Measurements from ENCODE around the gene ZNF618.

The ZNF618 gene

GRCh38 chr9:113885183-113886025, 9.3 kb downstream of the ZNF618 start:
- TF ChIP-seq, protein P1, sequence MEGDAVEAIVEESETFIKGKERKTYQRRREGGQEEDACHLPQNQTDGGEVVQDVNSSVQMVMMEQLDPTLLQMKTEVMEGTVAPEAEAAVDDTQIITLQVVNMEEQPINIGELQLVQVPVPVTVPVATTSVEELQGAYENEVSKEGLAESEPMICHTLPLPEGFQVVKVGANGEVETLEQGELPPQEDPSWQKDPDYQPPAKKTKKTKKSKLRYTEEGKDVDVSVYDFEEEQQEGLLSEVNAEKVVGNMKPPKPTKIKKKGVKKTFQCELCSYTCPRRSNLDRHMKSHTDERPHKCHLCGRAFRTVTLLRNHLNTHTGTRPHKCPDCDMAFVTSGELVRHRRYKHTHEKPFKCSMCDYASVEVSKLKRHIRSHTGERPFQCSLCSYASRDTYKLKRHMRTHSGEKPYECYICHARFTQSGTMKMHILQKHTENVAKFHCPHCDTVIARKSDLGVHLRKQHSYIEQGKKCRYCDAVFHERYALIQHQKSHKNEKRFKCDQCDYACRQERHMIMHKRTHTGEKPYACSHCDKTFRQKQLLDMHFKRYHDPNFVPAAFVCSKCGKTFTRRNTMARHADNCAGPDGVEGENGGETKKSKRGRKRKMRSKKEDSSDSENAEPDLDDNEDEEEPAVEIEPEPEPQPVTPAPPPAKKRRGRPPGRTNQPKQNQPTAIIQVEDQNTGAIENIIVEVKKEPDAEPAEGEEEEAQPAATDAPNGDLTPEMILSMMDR (IDR thresholded peaks at IDR 0.05; ENCODE audit: low read depth, low read length, missing control alignments) = no peak
- no peak for DNase-seq
- no peak overlapping the region for H3K27ac ChIP-seq
- H3K4me3 ChIP-seq (ENCODE audit: low read depth, low read length) = no peak overlapping the region
- in situ Hi-C loops (cut with HindIII; ENCODE audit: low pct_ligation_motif_present, low sequenced_read_pairs) = no loop called here
- no peaks in the 10 kb centered on the region for H3K27me3 ChIP-seq (replicated peaks)
- H3K36me3 ChIP-seq (replicated peaks) = no peaks in the 10 kb centered on the region

- H3K27me3 ChIP-seq (replicated peaks) = no peaks in the 10 kb centered on the region
- TF ChIP-seq, protein P1 (IDR thresholded peaks at IDR 0.05; ENCODE audit: low read depth, low read length, missing control alignments) = no peak
- in situ Hi-C loops (cut with HindIII; ENCODE audit: low pct_ligation_motif_present, low sequenced_read_pairs) = no loop called here
- H3K27ac ChIP-seq = no peak overlapping the region
- H3K4me3 ChIP-seq (ENCODE audit: low read depth, low read length) = no peak overlapping the region
- peaks cover 2% of the 10 kb centered on the region for H3K36me3 ChIP-seq (replicated peaks)
- no peak for DNase-seq
Measured at GRCh38 chr9:113886026-113886369, 9.9 kb downstream of the ZNF618 start.

- Histone ChIP-seq H3K4me3 (ENCODE audit: low read depth, low read length) (no peak overlapping the region), H3K36me3 (replicated peaks) (peaks cover 2% of the 10 kb centered on the region), H3K27ac (no peak overlapping the region), H3K27me3 (replicated peaks) (no peaks in the 10 kb centered on the region)
- no peak for DNase-seq
- TF ChIP-seq, protein P1 (IDR thresholded peaks at IDR 0.05; ENCODE audit: low read depth, low read length, missing control alignments) = no peak
- in situ Hi-C loops (cut with HindIII; ENCODE audit: low pct_ligation_motif_present, low sequenced_read_pairs) = no loop called here
Measured at GRCh38 chr9:113886466-113886865, 10.4 kb downstream of the ZNF618 start.

- Histone ChIP-seq H3K27me3 (replicated peaks) (no peaks in the 10 kb centered on the region), H3K4me3 (ENCODE audit: low read depth, low read length) (no peak overlapping the region), H3K27ac (no peak overlapping the region), H3K36me3 (replicated peaks) (peaks cover 2% of the 10 kb centered on the region)
- TF ChIP-seq, protein P1 (IDR thresholded peaks at IDR 0.05; ENCODE audit: low read depth, low read length, missing control alignments) = no peak
- peak; percentile 18 for DNase-seq
- in situ Hi-C loops (cut with HindIII; ENCODE audit: low pct_ligation_motif_present, low sequenced_read_pairs) = no loop called here
Measured at GRCh38 chr9:113886933-113887332, 10.8 kb downstream of the ZNF618 start.

DNA sequence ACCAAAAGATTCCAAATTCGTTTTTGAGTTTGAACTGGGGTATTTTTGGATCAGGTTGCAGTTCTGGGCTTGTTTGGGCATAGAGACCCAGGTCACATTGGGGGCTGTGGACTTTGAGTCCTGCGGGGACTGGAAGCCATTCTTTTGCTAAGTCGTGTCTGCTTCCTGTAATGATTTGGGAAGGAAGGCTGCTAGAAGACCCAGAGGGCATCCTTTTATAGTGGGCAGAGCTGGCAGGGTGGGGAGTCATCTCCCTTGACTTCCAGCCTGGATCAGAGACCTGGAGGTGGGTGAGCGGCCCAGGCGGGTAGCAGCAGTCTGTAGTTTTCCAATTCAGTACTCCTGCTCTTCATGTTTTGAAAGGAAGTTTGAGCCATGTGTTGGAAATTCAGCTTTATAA, 11.3 kb downstream of the ZNF618 start:
- DNase-seq = no peak
- TF ChIP-seq, protein P1 (IDR thresholded peaks at IDR 0.05; ENCODE audit: low read depth, low read length, missing control alignments) = no peak

GRCh38 chr9:113888336-113888735, 12.2 kb downstream of the ZNF618 start:
- peaks cover 2% of the 10 kb centered on the region for H3K36me3 ChIP-seq (replicated peaks)
- H3K27me3 ChIP-seq (replicated peaks) = no peaks in the 10 kb centered on the region
- TF ChIP-seq, protein P1 (IDR thresholded peaks at IDR 0.05; ENCODE audit: low read depth, low read length, missing control alignments) = no peak
- H3K4me3 ChIP-seq (ENCODE audit: low read depth, low read length) = no peak overlapping the region
- in situ Hi-C loops (cut with HindIII; ENCODE audit: low pct_ligation_motif_present, low sequenced_read_pairs) = no loop called here
- no peak for DNase-seq
- no peak overlapping the region for H3K27ac ChIP-seq

More for the DNA sequence above, 11.3 kb downstream of the ZNF618 start:
- in situ Hi-C loops (cut with HindIII; ENCODE audit: low pct_ligation_motif_present, low sequenced_read_pairs) = no loop called here
- Histone ChIP-seq H3K4me3 (ENCODE audit: low read depth, low read length) (no peak overlapping the region), H3K27ac (no peak overlapping the region), H3K36me3 (replicated peaks) (peaks cover 2% of the 10 kb centered on the region), H3K27me3 (replicated peaks) (no peaks in the 10 kb centered on the region)
